Measurements from ENCODE around the gene MYH7B.

Gene MYH7B

DNA sequence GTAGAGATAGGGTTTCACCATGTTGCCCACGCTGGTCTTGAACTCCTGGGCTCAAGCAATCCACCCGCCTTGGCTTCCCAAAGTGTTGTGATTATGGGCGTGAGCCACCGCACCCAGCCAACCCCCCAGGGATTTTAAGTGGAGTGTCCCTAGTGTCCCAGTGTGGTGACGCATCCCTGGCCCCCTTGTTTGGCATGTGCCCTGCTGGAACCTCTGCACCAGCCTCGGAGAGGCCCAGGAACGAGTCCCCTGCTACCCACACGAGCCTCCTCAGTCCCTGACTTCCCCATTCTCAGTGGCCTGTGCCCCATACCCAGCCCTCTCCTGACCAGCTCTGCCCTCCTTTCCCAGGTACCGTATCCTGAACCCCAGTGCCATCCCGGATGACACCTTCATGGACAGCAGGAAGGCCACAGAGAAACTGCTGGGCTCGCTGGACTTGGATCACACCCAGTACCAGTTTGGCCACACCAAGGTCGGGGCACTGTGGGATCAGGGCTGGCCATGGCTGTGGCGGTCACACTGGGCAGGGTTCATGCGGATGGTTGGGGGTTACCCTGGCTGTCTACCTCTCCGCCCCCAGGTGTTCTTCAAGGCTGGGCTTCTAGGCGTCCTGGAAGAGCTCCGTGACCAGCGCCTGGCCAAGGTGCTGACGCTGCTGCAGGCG lies 37.2 kb downstream of the MYH7B start:
- no peak for DNase-seq (ENCODE audit: low spot score)

DNA sequence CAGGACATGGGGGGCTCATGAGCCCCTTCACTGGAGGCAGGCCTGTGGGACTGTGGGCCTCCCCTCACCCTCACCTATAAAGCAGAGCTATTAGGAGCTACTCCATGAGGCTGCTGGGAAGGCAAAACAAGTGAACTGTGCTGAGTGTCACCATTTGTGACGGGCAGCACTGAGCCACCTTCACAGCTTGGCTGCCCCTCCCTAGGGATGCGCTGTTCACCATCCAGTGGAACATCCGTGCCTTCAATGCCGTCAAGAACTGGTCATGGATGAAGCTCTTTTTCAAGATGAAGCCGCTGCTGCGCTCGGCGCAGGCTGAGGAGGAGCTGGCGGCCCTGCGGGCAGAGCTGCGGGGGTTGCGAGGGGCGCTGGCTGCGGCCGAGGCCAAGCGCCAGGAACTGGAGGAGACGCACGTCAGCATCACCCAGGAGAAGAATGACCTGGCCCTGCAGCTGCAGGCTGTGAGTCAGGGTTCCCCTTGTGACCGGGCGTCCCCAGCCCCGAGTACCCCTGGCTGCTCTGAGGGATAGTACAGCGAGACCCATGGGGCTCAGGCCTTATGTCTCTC lies 38.4 kb downstream of the MYH7B start:
- DNase-seq (ENCODE audit: low spot score), result no peak

DNA sequence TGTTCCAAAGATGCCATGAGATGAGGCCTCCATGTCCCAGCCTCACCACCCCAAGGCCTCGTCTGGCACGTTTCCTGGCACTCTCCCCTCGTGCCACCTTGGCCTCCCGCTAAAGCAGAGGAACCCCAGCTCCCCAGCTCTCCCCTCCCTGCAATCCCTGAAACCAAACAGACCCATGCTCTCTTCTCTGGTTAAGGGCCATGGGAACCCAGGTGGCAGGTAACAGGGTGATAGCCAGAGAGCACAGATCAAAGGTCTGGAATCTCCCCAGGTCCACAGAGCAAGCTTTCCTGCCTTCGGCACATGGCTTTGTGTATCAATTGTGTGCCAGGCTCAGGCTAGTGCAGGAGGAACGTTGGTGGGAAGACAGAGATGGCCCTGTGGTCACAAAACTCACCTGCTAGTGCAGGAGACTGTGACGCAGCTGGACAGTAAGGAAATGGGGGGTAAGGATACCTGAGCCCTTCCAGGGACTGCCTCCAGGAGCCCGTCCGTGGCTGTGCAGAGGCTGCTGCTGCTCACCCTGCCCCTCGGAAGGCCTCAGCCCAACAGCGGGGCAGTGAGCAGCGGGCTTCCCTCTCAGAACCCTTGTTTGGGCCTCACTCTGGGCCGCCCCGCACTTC lies 39.0 kb downstream of the MYH7B start:
- DNase-seq (ENCODE audit: low spot score), result no peak

DNA sequence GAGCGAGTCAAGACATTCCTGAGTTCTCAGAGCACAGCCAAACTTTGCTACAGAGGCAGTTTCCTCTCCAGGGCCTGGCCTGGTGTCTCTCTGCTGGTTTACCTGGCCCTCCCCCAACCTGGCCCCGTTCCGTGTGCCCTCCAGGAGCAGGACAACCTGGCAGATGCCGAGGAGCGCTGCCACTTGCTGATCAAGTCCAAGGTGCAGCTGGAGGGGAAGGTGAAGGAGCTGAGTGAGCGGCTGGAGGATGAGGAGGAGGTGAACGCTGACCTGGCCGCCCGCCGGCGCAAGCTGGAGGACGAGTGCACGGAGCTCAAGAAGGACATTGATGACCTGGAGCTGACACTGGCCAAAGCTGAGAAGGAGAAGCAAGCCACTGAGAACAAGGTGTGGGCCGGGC lies 39.5 kb downstream of the MYH7B start:
- DNase-seq (ENCODE audit: low spot score), result no peak

DNA sequence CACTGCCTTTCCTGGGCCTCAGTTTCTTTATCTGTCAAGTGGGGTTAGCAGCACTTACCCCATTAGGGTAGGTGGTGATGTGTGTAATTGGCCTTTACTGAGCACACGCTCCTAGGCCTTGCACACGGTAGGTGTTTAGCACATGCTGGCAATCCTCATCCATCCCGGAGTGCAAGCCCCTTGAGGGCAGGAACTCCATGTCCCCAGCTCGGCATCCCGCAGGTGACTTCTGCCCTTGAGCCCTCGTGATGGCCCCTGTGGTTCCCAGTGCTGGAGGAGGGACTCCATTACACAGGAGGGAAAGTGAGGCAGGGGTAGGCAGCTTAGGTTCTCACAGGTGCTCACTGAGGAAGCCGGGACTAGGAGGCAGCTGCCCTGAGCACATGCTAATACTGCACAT lies 40.0 kb downstream of the MYH7B start:
- no peak for DNase-seq (ENCODE audit: low spot score)

DNA sequence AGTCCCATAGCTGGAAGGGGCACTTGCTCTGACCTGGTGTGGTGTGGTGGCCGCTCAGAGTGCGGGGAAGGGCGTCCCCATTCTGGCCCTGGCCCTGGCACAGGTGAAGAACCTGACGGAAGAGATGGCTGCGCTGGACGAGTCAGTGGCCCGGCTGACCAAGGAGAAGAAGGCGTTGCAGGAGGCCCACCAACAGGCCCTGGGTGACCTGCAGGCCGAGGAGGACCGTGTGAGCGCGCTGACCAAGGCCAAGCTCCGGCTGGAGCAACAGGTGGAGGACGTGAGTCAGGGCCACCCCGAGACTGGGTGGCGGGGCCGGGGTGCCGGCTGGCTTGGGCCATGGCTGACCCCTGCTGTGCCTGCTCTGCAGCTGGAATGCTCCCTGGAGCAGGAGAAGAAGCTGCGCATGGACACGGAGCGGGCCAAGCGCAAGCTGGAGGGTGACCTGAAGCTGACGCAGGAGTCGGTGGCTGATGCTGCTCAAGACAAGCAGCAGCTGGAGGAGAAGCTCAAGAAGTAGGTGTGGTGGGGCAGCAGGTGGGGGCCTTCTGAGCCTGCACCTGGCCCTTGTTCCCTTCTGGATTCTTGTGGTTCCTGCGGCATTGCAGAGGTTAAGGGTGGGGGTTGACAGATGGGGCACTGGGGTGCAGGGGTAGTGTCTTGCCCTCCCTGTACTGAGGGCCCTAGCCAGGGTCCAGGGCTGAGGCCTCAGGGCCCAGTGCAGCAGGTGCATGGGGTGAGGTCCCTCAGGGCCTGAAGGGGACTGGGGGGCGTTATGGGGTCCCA lies 40.8 kb downstream of the MYH7B start:
- no peak for DNase-seq (ENCODE audit: low spot score)

DNA sequence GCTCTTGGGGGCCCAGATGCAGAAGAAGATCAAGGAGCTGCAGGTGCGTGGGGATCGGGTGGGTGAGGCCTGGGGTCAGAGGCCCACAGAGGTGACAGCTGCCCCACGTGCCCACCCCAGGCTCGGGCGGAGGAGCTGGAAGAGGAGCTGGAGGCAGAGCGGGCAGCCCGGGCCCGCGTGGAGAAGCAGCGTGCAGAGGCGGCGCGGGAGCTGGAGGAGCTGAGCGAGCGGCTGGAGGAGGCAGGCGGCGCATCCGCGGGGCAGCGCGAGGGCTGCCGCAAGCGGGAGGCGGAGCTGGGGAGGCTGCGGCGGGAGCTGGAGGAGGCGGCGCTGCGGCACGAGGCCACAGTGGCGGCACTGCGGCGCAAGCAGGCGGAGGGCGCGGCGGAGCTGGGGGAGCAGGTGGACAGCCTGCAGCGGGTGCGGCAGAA lies 41.5 kb downstream of the MYH7B start:
- no peak for DNase-seq (ENCODE audit: low spot score)

DNA sequence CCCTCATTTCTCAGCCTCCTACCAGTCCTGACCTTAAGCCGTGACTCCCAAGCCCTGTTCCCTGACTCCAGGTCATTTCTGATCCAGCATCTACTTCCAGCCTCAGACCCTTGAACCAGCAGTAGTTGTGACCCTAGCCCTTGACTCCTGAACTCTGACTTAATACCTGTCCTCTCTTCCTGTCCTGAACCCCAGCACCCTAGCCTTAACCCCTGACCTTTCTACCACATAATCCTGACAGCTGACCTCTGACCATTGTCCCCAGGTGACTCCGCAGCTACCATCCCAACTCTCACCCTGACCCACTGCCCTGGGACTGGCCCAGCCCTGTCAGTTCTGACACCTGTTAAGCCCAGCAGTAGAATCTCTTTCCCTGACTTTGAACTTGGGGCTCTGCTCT lies 42.1 kb downstream of the MYH7B start:
- no peak for DNase-seq (ENCODE audit: low spot score)

DNA sequence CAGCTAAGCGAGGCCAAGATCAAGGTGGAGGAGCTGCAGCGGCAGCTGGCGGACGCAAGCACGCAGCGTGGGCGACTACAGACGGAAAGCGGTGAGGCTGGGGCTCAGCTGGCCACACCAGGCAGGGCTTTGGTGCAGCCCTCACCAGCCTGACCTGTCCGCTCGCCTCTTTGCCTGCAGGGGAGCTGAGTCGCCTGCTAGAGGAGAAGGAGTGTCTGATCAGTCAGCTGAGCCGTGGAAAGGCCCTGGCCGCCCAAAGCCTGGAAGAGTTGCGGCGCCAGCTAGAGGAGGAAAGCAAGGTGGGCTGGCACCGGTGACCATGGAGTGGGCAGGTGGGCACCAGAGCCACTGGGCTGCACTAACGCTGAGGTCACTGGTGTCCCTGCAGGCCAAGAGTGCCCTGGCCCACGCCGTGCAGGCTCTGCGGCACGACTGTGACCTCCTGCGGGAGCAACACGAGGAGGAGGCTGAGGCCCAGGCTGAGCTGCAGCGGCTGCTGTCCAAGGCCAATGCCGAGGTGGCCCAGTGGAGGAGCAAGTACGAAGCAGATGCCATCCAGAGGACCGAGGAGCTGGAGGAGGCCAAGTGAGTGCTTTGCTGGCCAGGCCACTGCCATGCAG lies 42.8 kb downstream of the MYH7B start:
- DNase-seq (ENCODE audit: low spot score), result no peak

DNA sequence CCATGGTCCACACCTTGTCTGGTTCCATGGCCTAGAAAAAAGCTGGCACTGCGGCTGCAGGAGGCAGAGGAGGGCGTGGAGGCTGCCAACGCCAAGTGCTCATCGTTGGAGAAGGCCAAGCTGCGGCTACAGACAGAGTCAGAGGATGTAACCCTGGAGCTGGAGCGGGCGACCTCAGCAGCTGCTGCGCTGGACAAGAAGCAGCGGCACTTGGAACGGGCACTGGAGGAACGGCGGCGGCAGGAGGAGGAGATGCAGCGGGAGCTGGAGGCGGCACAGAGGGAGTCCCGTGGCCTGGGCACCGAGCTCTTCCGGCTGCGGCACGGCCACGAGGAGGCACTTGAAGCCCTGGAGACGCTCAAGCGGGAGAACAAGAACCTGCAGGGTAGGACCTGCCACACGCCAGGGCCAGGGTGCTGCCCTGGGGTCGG lies 43.4 kb downstream of the MYH7B start:
- DNase-seq (ENCODE audit: low spot score), result no peak

DNA sequence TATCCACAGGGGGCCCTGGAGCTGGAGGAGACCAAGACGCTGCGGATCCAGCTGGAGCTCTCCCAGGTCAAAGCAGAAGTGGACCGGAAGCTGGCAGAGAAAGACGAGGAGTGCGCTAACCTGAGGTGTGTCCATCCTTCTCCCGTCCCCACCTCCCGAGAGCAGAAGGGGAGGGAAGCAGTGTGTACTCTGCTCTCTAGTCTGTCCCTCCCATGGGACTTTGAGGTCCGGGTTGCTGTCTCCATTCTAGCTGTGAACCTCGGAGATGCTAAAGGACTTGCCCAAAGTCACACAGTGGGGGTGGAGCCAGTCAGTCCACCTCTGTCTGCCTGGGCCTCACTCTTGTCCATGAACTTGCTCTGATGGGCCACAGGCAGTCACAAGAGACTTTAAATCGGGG lies 44.1 kb downstream of the MYH7B start:
- DNase-seq (ENCODE audit: low spot score), result no peak

DNA sequence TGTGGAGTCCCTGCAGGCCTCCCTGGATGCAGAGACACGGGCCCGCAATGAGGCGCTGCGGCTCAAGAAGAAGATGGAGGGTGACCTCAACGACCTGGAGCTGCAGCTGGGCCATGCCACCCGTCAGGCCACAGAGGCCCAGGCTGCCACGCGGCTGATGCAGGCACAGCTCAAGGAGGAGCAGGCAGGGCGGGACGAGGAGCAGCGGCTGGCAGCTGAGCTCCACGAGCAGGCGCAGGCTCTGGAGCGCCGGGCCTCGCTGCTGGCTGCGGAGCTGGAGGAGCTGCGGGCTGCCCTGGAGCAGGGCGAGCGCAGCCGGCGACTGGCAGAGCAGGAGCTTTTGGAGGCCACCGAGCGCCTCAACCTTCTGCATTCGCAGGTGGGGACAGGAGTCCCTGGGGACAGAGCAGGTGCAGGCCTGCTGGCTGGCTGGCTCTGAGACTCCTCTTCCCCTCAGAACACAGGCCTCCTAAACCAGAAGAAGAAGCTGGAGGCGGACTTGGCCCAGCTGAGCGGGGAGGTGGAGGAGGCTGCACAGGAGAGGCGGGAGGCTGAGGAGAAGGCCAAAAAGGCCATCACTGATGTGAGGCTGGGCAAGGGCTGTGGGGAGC lies 44.7 kb downstream of the MYH7B start:
- no peak for DNase-seq (ENCODE audit: low spot score)

DNA sequence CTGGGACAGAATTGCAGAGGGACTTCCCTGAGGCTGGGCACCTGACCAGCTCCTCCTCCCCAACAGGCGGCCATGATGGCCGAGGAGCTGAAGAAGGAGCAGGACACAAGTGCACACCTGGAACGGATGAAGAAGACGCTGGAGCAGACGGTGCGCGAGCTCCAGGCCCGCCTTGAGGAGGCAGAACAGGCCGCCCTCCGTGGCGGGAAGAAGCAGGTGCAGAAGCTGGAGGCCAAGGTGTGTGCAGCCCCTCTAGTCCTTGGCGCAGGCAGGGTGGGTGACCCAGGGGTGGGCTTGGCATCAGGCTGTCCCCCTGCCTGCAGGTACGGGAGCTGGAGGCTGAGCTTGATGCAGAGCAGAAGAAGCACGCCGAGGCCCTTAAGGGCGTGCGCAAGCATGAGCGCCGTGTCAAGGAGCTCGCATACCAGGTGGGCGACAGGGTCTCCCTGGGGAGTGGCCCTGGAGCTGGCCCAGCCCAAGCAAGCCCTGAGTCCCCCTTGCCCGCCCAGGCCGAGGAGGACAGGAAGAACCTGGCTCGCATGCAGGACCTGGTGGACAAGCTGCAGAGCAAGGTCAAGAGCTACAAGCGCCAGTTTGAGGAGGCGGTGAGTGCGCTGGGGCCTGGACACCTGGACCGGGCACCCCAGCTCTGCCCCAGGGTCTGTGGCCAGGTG lies 45.4 kb downstream of the MYH7B start:
- no peak for DNase-seq (ENCODE audit: low spot score)

DNA sequence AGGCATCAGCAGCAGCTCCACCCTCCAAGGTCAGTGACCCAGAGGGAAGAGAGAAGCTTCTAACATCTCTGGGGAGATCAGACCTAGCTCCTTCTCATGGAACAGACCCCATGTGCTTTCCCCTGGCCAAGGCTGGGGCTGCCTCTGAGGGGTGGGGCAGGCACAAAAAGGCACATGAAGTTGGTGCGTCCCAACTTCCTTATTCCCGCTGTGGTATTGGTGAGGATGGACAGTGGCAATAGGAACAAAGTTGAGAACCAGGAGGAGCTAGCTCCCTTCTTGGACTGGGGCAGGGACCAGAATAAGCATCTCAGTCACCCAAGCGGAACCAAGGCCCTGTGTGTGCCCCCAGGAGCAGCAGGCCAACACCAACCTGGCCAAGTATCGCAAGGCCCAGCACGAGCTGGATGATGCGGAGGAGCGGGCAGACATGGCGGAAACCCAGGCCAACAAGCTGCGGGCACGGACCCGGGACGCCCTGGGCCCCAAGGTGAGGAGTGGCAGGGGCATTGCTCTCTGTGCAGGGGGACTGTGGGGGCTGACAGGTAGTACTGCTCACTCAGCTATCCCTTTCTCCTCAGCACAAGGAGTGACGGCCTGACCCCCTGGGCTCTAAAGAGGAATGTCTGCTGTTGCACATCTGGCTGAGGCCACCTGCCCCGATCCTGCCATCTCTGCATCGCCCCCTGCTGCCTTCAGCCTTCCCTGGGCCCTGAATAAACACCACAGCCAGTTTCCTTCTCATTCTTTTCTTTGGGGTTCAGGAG lies 46.1 kb downstream of the MYH7B start:
- DNase-seq (ENCODE audit: low spot score), result no peak

DNA sequence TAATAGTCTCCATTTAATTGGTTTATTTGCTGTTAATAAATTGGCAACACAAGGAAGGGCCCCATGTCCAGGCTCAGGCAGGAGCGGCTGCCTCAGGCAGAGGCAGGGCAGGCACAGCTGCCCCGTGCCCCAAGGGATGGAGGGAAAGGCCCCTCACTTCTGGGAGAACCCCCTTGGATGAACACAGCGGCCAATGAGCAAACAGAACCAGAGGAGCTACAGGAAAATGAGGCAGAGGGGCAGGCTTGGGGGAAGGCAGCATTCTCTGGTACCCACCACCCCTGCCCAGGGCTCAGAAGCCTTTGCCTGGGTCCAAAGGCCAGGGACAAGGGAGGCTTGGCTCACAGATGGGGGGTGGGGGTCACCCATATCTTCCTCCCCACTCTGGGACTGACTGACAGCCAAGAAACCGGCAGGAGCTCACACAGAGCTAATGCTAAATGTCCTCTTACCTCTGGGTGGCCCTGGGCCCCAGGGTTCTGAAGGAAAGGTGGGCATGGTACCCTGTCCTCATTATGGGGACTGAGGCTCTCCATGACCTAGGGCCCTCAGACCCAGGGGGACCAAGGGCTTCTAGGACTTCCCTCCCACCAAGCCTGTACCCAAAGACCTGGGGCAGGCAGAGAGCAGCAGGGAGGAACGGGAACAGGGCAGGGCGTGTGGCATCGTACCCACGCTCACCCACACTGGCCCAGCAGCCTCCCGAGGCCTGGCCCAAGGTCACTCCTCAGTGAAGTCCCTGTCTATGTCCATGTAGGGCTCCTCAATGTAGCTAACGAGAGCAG lies 47.0 kb downstream of the MYH7B start:
- DNase-seq (ENCODE audit: low spot score), result no peak

DNA sequence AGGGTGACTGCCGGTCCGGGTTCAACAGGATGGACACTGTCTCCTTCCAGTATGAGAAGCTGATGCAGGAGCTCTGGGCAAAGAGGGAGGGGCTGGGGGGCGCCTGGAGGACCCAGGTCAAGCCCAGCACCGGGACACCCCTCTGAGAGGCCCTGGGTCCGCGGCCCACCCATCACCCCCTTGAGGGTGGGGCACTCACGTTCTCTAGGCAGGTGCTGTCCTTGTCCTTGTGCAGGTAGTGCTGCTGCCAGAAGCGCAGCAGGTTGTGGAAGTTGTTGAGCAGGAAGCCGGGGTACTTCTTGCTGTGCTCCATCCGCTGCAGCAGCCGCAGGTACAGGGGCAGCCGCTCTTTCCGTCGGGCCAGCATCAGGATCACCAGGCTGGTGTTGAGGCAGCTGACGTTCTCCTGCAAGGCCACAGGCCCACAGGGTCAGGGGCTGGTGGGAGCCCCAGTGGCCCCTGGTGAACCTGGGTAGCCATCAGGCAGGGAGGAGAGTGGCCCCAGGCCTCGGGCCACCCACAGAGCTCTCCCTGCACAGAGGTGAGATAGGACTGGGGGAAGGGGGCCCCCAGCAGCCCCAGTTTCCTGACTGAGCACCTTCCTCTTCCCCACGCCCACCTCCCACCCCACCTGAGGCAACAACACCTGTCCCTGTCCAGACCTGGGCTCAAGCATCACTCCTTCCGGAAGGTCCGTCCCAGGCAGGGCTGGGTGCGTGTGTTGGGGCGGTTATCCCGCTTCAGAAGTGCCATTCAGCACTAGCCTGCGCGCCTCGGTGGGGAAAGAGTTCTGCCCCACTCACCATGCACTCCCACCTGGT lies 47.8 kb downstream of the MYH7B start:
- DNase-seq (ENCODE audit: low spot score), result no peak

DNA sequence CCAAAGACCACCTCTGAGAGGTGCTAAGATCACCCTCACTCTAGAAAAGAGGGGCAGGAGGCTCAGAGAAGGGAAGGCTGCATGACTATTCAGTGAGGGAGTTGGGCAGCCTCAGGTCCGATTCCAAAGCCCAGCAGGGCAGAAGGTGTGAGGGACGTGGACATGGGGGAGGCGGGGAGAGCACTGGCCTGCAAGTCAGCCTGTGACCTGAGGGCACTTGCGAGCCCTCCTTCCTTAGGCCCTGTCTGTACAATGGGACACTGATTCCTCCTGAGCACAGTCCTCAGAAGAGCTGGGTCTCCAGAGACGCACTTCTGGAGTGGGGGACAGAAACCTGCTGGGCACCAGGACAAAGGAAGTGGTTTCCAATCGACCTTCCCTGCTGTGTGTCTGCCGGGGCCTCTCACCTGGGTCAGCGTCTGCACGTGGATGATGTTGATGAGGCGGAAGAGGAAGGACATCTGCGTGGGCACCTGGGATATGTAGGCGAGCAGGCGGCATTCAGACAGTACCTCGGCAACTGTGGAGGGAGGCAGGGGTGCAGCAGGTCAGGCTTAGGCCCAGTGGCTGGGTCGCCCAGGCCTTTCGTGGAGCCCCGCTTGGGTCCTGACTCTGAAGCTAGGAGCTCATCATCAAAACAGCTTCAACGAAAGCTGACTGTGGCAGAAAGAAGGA lies 48.5 kb downstream of the MYH7B start:
- DNase-seq (ENCODE audit: low spot score), result no peak

DNA sequence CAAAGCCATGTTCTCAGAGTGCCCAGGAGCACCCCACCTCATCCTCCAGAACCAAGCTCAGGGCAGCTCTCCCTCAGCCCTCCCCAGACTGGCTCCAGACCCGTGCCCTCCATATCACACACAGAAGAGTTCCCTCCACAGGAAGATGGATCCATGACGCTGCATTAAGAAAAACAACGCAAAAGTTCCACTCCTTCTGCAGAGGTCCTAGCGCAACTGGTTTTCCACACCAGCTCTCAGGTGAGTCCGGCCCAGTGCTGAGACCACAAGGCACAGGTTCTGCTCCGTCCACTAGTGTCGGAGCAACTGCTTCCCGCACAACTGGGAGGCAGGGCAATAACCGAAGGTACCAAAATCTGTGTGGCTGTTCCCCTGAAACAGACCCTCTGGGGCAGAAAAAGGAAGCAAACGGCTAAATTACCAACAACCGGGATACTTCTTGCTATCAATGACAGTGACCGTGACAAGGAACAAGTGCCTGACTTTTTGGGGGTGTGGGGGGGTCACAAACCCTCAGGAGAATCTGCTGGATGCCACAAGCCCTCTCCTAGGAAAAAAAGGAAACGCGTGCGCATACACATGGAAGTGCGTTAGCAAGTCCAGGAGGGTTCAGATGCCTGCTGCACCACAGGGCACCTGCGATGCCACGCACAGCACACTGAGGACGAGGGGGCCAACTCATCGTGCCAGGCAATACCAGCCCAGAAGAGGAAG lies 49.2 kb downstream of the MYH7B start:
- DNase-seq (ENCODE audit: low spot score), result no peak

Measured in AG20443 (cell line).